ENCODE data around the gene ZMYND12. TPM values are rescaled to one million over a fixed set of nuclear protein-coding genes. Genes with fewer than 3 reads are reported as not detected.

Gene ZMYND12
- total RNA-seq, 6 experiments from 2014 or later, result 0.20 TPM; not detected in 5

DNA sequence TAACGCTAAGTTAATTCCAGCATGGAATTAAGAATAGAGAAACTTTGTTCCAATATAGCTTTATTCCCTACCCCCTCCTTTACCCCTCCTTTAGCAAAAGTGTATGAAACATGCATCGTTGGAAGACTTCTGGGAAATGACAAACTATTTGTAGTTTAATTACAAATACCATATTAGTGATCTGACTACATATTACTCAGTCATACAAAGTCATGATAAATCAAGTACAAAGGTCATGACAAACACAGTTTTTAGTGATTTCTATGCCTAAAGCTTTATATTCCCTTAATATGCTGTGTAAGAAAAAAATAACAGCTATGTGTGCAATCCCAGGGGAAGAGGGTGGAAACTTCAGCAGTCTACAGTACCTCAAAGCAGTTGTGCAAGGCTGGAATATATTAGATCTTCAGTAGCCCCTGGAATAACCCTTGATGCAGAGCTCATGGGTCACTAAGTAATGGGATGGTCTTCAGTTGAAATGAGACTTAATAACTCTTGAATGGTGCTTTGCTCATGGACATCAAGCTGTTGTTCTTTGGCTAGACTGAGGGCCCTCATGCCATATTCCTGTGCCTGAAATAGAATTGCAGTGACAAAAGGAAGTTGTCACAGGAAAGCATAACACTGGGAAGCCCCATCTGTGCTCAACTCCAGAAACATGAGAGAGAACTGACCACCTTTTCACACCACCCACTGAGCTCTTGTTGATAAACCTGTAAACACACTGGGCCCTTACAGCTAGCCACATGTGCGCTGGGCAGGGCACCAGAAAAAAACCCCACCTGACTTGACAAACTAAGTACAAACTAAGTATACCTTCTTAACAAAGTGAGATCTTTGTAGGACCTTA, 25.3 kb downstream of the ZMYND12 start:
- Mint-ChIP-seq H3K36me3 (ENCODE audit: low read depth) (no peaks in the 10 kb centered on the region), H3K27ac (no peak overlapping the region), H3K4me1 (ENCODE audit: low read depth) (peaks cover 34% of the 10 kb centered on the region), H3K4me3 (no peak overlapping the region), H3K27me3 (ENCODE audit: insufficient read depth) (peaks cover 12% of the 10 kb centered on the region), H3K9me3 (no peaks in the 10 kb centered on the region)
- DNase-seq, result no peak
- TF ChIP-seq, protein P1, sequence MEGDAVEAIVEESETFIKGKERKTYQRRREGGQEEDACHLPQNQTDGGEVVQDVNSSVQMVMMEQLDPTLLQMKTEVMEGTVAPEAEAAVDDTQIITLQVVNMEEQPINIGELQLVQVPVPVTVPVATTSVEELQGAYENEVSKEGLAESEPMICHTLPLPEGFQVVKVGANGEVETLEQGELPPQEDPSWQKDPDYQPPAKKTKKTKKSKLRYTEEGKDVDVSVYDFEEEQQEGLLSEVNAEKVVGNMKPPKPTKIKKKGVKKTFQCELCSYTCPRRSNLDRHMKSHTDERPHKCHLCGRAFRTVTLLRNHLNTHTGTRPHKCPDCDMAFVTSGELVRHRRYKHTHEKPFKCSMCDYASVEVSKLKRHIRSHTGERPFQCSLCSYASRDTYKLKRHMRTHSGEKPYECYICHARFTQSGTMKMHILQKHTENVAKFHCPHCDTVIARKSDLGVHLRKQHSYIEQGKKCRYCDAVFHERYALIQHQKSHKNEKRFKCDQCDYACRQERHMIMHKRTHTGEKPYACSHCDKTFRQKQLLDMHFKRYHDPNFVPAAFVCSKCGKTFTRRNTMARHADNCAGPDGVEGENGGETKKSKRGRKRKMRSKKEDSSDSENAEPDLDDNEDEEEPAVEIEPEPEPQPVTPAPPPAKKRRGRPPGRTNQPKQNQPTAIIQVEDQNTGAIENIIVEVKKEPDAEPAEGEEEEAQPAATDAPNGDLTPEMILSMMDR (IDR thresholded peaks at IDR 0.05), result no peak

- Mint-ChIP-seq H3K4me1 (ENCODE audit: low read depth) (peaks cover 38% of the 10 kb centered on the region), H3K4me3 (no peak overlapping the region), H3K27me3 (ENCODE audit: insufficient read depth) (peaks cover 12% of the 10 kb centered on the region), H3K36me3 (ENCODE audit: low read depth) (no peaks in the 10 kb centered on the region), H3K9me3 (no peaks in the 10 kb centered on the region), H3K27ac (no peak overlapping the region)
- DNase-seq, result peak; percentile 39
- TF ChIP-seq, protein P1 (IDR thresholded peaks at IDR 0.05), result no peak
Observed at GRCh38 chr1:42429603-42430002, 26.2 kb downstream of the ZMYND12 start.

DNA sequence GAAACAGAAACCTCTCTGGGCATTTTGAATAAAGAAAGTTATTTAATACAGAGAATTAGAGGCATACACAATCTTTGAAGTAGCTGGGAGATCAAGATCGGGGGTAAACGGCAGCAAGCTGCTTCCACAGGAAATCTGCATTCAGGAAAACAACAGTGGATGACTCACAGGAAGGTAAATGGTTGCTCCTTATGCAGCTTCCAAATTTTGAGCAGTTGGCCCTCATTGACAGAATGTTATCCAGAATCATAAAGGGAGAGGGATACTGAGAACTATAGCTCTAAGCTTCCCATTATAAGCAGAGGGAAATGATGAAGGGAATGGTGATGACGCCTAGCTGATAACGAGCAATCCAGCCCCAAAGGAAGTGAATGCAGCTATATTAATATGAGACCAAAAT, 28.6 kb downstream of the ZMYND12 start:
- peaks cover 51% of the 10 kb centered on the region for H3K4me1 Mint-ChIP-seq (ENCODE audit: low read depth)
- no peak overlapping the region for H3K27ac Mint-ChIP-seq
- H3K4me3 Mint-ChIP-seq, result no peak overlapping the region
- H3K9me3 Mint-ChIP-seq, result no peaks in the 10 kb centered on the region
- peaks cover 21% of the 10 kb centered on the region for H3K27me3 Mint-ChIP-seq (ENCODE audit: insufficient read depth)
- TF ChIP-seq, protein P1 (IDR thresholded peaks at IDR 0.05), result no peak
- DNase-seq, result no peak
- H3K36me3 Mint-ChIP-seq (ENCODE audit: low read depth), result no peaks in the 10 kb centered on the region

DNA sequence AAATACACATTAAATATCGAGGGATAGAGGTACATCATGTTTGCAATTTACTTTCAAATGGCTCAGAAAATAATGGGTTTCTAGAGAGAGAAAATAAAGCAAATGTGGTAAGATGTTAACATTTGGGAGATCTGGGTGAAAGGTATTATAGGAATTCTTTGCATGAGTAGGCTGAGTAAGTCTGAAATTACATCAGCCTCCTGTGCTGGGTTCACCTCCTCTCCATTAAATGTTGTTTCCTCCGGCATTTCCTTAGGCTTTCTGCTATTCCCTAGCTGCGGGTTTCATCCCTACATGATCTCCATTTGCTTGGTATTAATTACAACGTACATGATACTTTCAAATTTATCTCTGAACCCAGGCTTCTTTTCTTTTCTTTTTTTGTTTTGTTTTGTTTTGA, 31.6 kb downstream of the ZMYND12 start:
- TF ChIP-seq, protein P1 (IDR thresholded peaks at IDR 0.05), result no peak
- Mint-ChIP-seq H3K36me3 (ENCODE audit: low read depth) (no peaks in the 10 kb centered on the region), H3K4me1 (ENCODE audit: low read depth) (peaks cover 36% of the 10 kb centered on the region), H3K4me3 (no peak overlapping the region), H3K27me3 (ENCODE audit: insufficient read depth) (peaks cover 37% of the 10 kb centered on the region), H3K27ac (no peak overlapping the region), H3K9me3 (no peaks in the 10 kb centered on the region)
- no peak for DNase-seq

- H3K36me3 Mint-ChIP-seq (ENCODE audit: low read depth), result no peaks in the 10 kb centered on the region
- peaks cover 33% of the 10 kb centered on the region for H3K4me1 Mint-ChIP-seq (ENCODE audit: low read depth)
- no peak overlapping the region for H3K4me3 Mint-ChIP-seq
- no peak overlapping the region for H3K27ac Mint-ChIP-seq
- H3K27me3 Mint-ChIP-seq (ENCODE audit: insufficient read depth), result peaks cover 40% of the 10 kb centered on the region
- TF ChIP-seq, protein P1 (IDR thresholded peaks at IDR 0.05), result no peak
- no peak for DNase-seq
- H3K9me3 Mint-ChIP-seq, result no peaks in the 10 kb centered on the region
Observed at GRCh38 chr1:42423681-42424080, 32.1 kb downstream of the ZMYND12 start.
